K562 (cell line): Measurements from ENCODE around the gene DUS1L. TPM values are rescaled to one million over a fixed set of nuclear protein-coding genes. Genes with fewer than 3 reads are reported as not detected.
A peak's percentile ranks its signal among the peaks of the same experiment; 100 is the strongest.

Experiments used
- AFF4 ChIP-seq: sonication (generic); formaldehyde crosslinking; IDR thresholded peaks from 2 replicates; pipeline ENCODE4 v1.8.0; 2023; ENCODE audit warnings: mild to moderate bottlenecking, missing genetic modification reagents
- ATF7 ChIP-seq: fragments of 450-650 bp; IDR thresholded peaks from 2 replicates; pipeline ENCODE4 v1.7.1; 2014; ENCODE audit warnings: mild to moderate bottlenecking, moderate library complexity
- E2F5 ChIP-seq: sonication (generic); formaldehyde crosslinking; IDR thresholded peaks from 2 replicates; pipeline ENCODE4 v1.8.0; 2022; ENCODE audit warnings: mild to moderate bottlenecking, missing genetic modification reagents
- ERF ChIP-seq: fragments of 450-650 bp; formaldehyde crosslinking; IDR thresholded peaks from 2 replicates; pipeline ENCODE4 v1.4.0; 2020; ENCODE audit warnings: mild to moderate bottlenecking, mixed read lengths
- HEY1 ChIP-seq: fragments of 250-450 bp; sonication (Bioruptor Pico); IDR thresholded peaks from 2 replicates; pipeline ENCODE4 v1.5.0; 2020; ENCODE audit warnings: mild to moderate bottlenecking, moderate library complexity, borderline replicate concordance
- HINFP ChIP-seq: fragments of 450-650 bp; conservative IDR thresholded peaks from 2 replicates; pipeline ENCODE4 v1.6.1; 2016; ENCODE audit warnings: missing genetic modification characterization, low read depth, mild to moderate bottlenecking, control low read depth, missing compliant biosample characterization
- MCM7 ChIP-seq, 2 experiments: fragments of 450-650 bp; IDR thresholded peaks; 2 replicates each; pipeline ENCODE4 v1.6.1; 2016 to 2018
- MYC ChIP-seq, 2 experiments: fragments of 250-450 bp in 1 of 2; sonication (Bioruptor Pico) in 1 of 2; IDR thresholded peaks; 2 replicates each; pipeline versions ENCODE4 v1.5.1 to v1.6.1; 2012 to 2021; ENCODE audit warnings: low read depth in 2 of 2, borderline replicate concordance in 1 of 2, improper control_type of control experiment in 1 of 2, low read length in 1 of 2, mild to moderate bottlenecking in 1 of 2, moderate library complexity in 1 of 2
- NBN ChIP-seq: fragments of 450-650 bp; IDR thresholded peaks from 2 replicates; pipeline ENCODE4 v1.6.1; 2016; ENCODE audit warnings: low read depth, mild to moderate bottlenecking
- NONO ChIP-seq, 2 experiments: fragments of 200-400 bp in 1 of 2; fragments of 450-650 bp in 1 of 2; formaldehyde crosslinking in 1 of 2; IDR thresholded peaks; 2 replicates each; pipeline ENCODE4 v1.6.1; 2017; ENCODE audit warnings: low read depth in 2 of 2, mild to moderate bottlenecking in 2 of 2, moderate library complexity in 2 of 2, low read length in 1 of 2
- POLR2G ChIP-seq: fragments of 200-400 bp; formaldehyde crosslinking; IDR thresholded peaks from 2 replicates; pipeline ENCODE4 v1.6.1; 2017; ENCODE audit warnings: low read depth, mild to moderate bottlenecking, antibody characterized with exemption, low read length, moderate library complexity
- ZNF431 ChIP-seq: sonication (generic); formaldehyde crosslinking; IDR thresholded peaks from 2 replicates; pipeline ENCODE4 v1.8.0; 2022; ENCODE audit warnings: mild to moderate bottlenecking, missing genetic modification reagents
- ZNF511 ChIP-seq: sonication (generic); formaldehyde crosslinking; IDR thresholded peaks from 2 replicates; pipeline ENCODE4 v1.8.0; 2022; ENCODE audit warnings: mild to moderate bottlenecking, missing genetic modification reagents
- polyA plus RNA-seq, 8 experiments: library from polyadenylated mRNA; depleted of rRNA in 4 of 8; stranded (reverse) in 5 of 8; unstranded in 3 of 8; fragments of >200 nt; fragmentation: Nextera tagmentation in 2 of 8; fragmentation: Illumina TruSeq in 1 of 8; extraction: Ambion mirVana in 2 of 8; extraction: Trizol in 1 of 8; gene quantifications; 2 replicates each; pipeline versions ENCODE4 v1.2.1 to v1.2.3, GENCODE V29; 2011 to 2014; ENCODE audit warnings: inconsistent platforms in 1 of 8, missing spikeins in 1 of 8
- total RNA-seq, 7 experiments: library from RNA; depleted of rRNA in 6 of 7; stranded (reverse); fragments of >200 nt in 6 of 7; fragmentation: Illumina TruSeq in 2 of 7; extraction: Trizol in 2 of 7; gene quantifications; 2 replicates each; pipeline versions ENCODE4 v1.2.1 to v1.2.3, GENCODE V29; 2011 to 2021; ENCODE audit warnings: low replicate concordance in 1 of 7
- TF ChIP-seq, protein P1 (sequence below), 2 experiments: IDR thresholded peaks; 2 replicates each; pipeline ENCODE4 v1.6.1; 2011; ENCODE audit warnings: borderline replicate concordance in 1 of 2, control low read depth in 1 of 2, low read depth in 1 of 2, low read length in 1 of 2, mild to moderate bottlenecking in 1 of 2, mixed read lengths in 1 of 2, moderate library complexity in 1 of 2; ENCODE audit not compliant: insufficient read depth in 1 of 2, insufficient read length in 1 of 2, poor library complexity in 1 of 2, severe bottlenecking in 1 of 2; ENCODE audit errors: extremely low read depth in 1 of 2
- TF ChIP-seq, protein P2 (sequence below): fragments of 250-450 bp; sonication (Bioruptor Pico); IDR thresholded peaks from 2 replicates; pipeline ENCODE4 v1.4.0; 2020; ENCODE audit warnings: borderline replicate concordance

Gene DUS1L
- total and polyA plus RNA-seq, 9 of the 15 experiments (the other 6 are each of a cell fraction or from before 2014, with no cell fraction given): 7.8 to 210 (median 83.9) TPM

- TF ChIP-seq, protein P1, sequence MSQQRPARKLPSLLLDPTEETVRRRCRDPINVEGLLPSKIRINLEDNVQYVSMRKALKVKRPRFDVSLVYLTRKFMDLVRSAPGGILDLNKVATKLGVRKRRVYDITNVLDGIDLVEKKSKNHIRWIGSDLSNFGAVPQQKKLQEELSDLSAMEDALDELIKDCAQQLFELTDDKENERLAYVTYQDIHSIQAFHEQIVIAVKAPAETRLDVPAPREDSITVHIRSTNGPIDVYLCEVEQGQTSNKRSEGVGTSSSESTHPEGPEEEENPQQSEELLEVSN (IDR thresholded peaks at IDR 0.05; ENCODE audit: borderline replicate concordance in 1 of 2, extremely low read depth in 1 of 2, insufficient read depth in 1 of 2, insufficient read length in 1 of 2, low read depth in 1 of 2, low read length in 1 of 2, poor library complexity in 1 of 2, severe bottlenecking in 1 of 2): peak in 1 of 2 experiments; percentile 75
- no peak for TF ChIP-seq MCM7 (IDR thresholded peaks at IDR 0.05)
- no peak for TF ChIP-seq HINFP (tag)
- TF ChIP-seq POLR2G: peak; percentile 81
- TF ChIP-seq HEY1 (CRISPR knock-in tag): no peak
- peak; percentile 63; the same call in 1 of the 2 replicates for TF ChIP-seq ERF (CRISPR knock-in tag)
- TF ChIP-seq NBN: no peak
- no peak; the same call in none of the 2 replicates for TF ChIP-seq ZNF511 (CRISPR knock-in tag)
- peak; percentile 86; the same call in 1 of the 2 replicates for TF ChIP-seq AFF4 (CRISPR knock-in tag)
- TF ChIP-seq ATF7: 0 out of 2 replicates have a peak, but pooled peaks have one; percentile 66
- peak; percentile 92 for TF ChIP-seq MYC (IDR thresholded peaks at IDR 0.05; ENCODE audit: low read depth, low read length)
- TF ChIP-seq MYC (CRISPR knock-in tag; IDR thresholded peaks at IDR 0.05; ENCODE audit: borderline replicate concordance, low read depth): peak; percentile 94; the same call in 1 of the 2 replicates
- peak in 1 of 2 experiments; percentile 14; a peak in 1 of 4 replicates for TF ChIP-seq NONO (IDR thresholded peaks at IDR 0.05; ENCODE audit: low read depth in 2 of 2, low read length in 1 of 2)
- TF ChIP-seq ZNF431 (CRISPR knock-in tag): no peak; the same call in none of the 2 replicates
- no peak for TF ChIP-seq E2F5 (CRISPR knock-in tag)
- TF ChIP-seq, protein P2, sequence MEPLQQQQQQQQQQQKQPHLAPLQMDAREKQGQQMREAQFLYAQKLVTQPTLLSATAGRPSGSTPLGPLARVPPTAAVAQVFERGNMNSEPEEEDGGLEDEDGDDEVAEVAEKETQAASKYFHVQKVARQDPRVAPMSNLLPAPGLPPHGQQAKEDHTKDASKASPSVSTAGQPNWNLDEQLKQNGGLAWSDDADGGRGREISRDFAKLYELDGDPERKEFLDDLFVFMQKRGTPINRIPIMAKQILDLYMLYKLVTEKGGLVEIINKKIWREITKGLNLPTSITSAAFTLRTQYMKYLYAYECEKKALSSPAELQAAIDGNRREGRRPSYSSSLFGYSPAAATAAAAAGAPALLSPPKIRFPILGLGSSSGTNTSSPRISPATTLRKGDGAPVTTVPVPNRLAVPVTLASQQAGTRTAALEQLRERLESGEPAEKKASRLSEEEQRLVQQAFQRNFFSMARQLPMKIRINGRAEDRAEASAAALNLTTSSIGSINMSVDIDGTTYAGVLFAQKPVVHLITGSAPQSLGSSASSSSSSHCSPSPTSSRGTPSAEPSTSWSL (CRISPR knock-in tag): no peak
These were observed 33.5 kb upstream of the DUS1L start (continued) for GRCh38 chr17:82098939-82099763.
